Type B pancreatic cell (in vitro differentiated cells): ENCODE results near the gene ADCY5. TPM values are rescaled to one million over a fixed set of nuclear protein-coding genes. Genes with fewer than 3 reads are reported as not detected.

ENCODE experiments used
- DNase-seq: peaks from one replicate; pipeline ENCODE4 v3.0.0; 2021; ENCODE audit warnings: mixed read lengths; ENCODE audit not compliant: unreplicated experiment; ENCODE audit errors: extremely low spot score
- H3K27ac Mint-ChIP-seq: 2 replicates; pipeline ENCODE4 v1.8.0; 2021; ENCODE audit warnings: mild to moderate bottlenecking, mixed read lengths
- H3K27me3 Mint-ChIP-seq: 2 replicates; pipeline ENCODE4 v1.8.0; 2021; ENCODE audit warnings: mixed read lengths
- H3K36me3 Mint-ChIP-seq: 2 replicates; pipeline ENCODE4 v1.8.0; 2021; ENCODE audit warnings: mixed read lengths
- H3K4me1 Mint-ChIP-seq: one replicate; pipeline ENCODE4 v1.8.0; 2021; ENCODE audit warnings: mixed read lengths; ENCODE audit not compliant: unreplicated experiment
- H3K4me3 Mint-ChIP-seq: 2 replicates; pipeline ENCODE4 v1.8.0; 2021; ENCODE audit warnings: mild to moderate bottlenecking, mixed read lengths
- H3K9me3 Mint-ChIP-seq: 2 replicates; pipeline ENCODE4 v1.8.0; 2021; ENCODE audit warnings: mixed read lengths
- total RNA-seq: library from RNA; stranded (reverse); gene quantifications from 2 replicates; pipeline ENCODE4 v1.2.1, GENCODE V29; 2021; ENCODE audit warnings: low replicate concordance
- TF ChIP-seq, protein P1 (sequence below): fragments of 200-600 bp; sonication (generic); conservative IDR thresholded peaks from 2 replicates; pipeline ENCODE4 v1.5.0; 2021; ENCODE audit warnings: antibody characterized with exemption, mild to moderate bottlenecking

ADCY5 gene
- total RNA-seq, 1 donor from 2014 or later: 9.1 TPM

DNA sequence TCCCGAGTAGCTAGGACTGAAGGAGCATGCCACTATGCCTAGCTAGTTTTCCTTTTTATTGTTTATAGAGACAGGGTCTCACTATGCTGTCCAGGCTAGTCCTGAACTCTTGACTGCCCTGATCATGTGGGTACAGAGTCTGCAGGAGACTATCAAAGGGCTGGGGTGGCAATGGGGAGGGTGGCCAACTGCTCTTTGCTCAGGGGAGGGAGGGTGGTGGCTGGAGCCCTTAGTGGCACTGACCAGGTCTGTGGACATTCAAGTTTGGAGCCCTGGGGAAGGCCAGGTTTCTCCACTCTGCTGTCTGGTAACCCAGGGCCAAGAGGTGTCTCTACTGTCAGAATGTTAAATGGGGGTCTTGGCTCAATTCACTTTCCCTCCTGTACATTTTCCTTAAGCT is 125.1 kb downstream of the ADCY5 start:
- Mint-ChIP-seq H3K27ac (no peak overlapping the region), H3K4me3 (no peak overlapping the region), H3K4me1 (no peaks in the 10 kb centered on the region), H3K9me3 (no peaks in the 10 kb centered on the region), H3K36me3 (no peaks in the 10 kb centered on the region), H3K27me3 (peaks cover 10% of the 10 kb centered on the region)
- TF ChIP-seq, protein P1, sequence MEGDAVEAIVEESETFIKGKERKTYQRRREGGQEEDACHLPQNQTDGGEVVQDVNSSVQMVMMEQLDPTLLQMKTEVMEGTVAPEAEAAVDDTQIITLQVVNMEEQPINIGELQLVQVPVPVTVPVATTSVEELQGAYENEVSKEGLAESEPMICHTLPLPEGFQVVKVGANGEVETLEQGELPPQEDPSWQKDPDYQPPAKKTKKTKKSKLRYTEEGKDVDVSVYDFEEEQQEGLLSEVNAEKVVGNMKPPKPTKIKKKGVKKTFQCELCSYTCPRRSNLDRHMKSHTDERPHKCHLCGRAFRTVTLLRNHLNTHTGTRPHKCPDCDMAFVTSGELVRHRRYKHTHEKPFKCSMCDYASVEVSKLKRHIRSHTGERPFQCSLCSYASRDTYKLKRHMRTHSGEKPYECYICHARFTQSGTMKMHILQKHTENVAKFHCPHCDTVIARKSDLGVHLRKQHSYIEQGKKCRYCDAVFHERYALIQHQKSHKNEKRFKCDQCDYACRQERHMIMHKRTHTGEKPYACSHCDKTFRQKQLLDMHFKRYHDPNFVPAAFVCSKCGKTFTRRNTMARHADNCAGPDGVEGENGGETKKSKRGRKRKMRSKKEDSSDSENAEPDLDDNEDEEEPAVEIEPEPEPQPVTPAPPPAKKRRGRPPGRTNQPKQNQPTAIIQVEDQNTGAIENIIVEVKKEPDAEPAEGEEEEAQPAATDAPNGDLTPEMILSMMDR: no peak
- DNase-seq: no peak

DNA sequence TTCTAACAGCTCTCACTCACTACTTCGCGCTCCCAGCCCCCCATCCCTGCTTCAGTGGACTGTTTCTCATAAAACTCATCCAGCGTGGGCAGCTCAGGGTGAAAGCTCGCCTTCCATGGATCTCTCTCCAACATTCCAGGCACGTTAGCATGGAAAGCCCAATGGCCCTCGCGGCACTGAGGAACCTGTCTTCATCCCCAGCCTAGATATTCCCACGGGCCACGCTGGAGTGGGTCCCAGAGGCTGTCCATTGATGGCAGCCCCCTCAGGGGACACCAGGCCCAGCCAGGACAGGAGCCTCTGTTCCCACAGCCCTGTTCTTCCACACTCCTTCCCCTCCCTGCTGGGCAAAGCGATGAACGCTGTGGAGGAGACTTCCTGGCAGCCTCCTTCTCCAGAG is 126.0 kb downstream of the ADCY5 start:
- Mint-ChIP-seq H3K4me1 (no peaks in the 10 kb centered on the region), H3K36me3 (no peaks in the 10 kb centered on the region), H3K27ac (no peak overlapping the region), H3K9me3 (no peaks in the 10 kb centered on the region), H3K4me3 (no peak overlapping the region), H3K27me3 (peaks cover 9% of the 10 kb centered on the region)
- DNase-seq: no peak
- TF ChIP-seq, protein P1: no peak

DNA sequence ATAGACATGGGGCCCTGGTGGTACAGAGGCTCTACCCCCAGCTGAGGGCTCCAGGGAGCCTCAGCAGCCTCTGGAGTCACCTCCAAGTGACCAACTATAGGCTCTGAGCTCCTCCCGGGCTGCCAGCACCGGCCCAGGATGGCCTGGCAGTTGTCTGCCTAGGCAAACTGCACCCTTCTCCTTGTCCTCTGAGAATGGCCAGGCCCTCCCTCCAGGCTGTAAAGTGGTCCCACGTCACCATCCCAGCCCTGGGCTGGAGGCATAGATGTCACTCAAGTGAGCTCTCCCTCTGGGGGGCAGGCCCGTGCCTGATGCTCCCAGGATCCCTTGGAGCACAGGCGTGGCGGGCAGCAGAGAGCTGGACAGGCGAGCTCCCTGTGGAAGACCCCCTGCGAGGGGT is 127.1 kb downstream of the ADCY5 start:
- TF ChIP-seq, protein P1: no peak
- Mint-ChIP-seq H3K27ac (no peak overlapping the region), H3K4me1 (no peaks in the 10 kb centered on the region), H3K27me3 (peaks cover 8% of the 10 kb centered on the region), H3K9me3 (no peaks in the 10 kb centered on the region), H3K4me3 (no peak overlapping the region), H3K36me3 (no peaks in the 10 kb centered on the region)
- no peak for DNase-seq

DNA sequence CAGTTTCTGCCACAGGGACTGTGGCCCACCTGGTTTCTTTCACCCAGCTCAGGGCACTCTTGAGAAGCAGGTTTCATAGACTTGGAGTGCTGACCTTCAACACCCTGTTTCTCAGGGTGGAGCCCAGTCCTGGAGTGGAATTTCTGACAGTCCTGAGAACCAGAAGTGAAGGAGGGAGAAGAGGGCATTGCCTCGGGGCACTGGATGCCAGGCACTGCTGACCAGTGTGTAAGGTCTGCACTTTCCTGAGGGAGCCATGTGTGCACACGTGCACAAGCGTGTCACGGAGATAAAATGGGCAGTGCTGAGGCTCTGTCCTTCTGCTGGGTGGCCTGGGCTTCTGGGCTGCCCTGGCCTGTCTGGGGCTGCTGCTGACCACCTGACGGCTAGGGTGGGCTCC is 128.7 kb downstream of the ADCY5 start:
- TF ChIP-seq, protein P1: no peak
- Mint-ChIP-seq H3K4me3 (no peak overlapping the region), H3K27ac (no peak overlapping the region), H3K9me3 (no peaks in the 10 kb centered on the region), H3K4me1 (no peaks in the 10 kb centered on the region), H3K36me3 (no peaks in the 10 kb centered on the region), H3K27me3 (peaks cover 5% of the 10 kb centered on the region)
- DNase-seq: no peak

DNA sequence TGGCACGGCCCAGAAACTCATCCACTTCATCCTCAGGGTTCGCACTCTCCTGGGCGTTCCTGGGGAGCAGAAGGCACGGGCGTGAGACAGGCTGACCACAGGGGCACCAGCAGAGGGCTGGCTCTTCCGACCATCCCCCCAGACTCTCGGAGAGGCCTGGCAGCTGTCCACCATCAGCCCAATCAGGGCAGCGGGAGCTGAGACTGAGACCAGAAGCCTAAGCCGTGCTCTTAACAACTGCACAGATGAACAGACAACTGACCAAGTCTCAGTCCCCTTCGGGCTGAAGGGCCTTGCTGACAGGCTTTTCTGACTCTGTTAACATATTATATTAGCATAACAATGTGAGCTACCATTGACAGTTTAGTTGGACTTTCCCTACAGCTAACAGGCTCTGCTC is 129.1 kb downstream of the ADCY5 start:
- no peak overlapping the region for H3K4me3 Mint-ChIP-seq
- DNase-seq: no peak
- TF ChIP-seq, protein P1: no peak
- no peaks in the 10 kb centered on the region for H3K4me1 Mint-ChIP-seq
- no peaks in the 10 kb centered on the region for H3K36me3 Mint-ChIP-seq
- peaks cover 8% of the 10 kb centered on the region for H3K27me3 Mint-ChIP-seq
- H3K27ac Mint-ChIP-seq: no peak overlapping the region
- no peaks in the 10 kb centered on the region for H3K9me3 Mint-ChIP-seq

DNA sequence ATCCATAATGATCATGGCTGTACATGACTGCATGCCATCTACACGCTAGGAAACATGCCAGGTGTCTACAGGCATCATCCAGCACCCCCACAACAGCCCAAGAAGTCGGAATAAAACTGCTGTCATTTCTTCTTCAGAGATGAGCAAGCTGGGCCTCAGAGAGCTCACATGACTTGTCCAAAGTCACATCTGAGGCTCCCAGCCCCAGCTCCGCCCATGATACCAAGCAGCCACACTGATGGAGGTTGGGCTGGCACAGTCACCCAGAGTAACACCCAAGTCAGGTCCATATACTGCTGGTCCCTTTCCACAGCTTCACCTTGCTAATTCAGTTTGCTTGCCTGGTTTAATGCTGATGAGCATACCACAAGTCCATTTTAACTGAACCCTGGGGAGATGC is 130.5 kb downstream of the ADCY5 start:
- H3K9me3 Mint-ChIP-seq: no peaks in the 10 kb centered on the region
- DNase-seq: no peak
- H3K4me3 Mint-ChIP-seq: no peak overlapping the region
- TF ChIP-seq, protein P1: no peak
- H3K27ac Mint-ChIP-seq: no peak overlapping the region
- no peaks in the 10 kb centered on the region for H3K36me3 Mint-ChIP-seq
- H3K27me3 Mint-ChIP-seq: peaks cover 9% of the 10 kb centered on the region
- no peaks in the 10 kb centered on the region for H3K4me1 Mint-ChIP-seq
